Activated naive CD4-positive, alpha-beta T cell (primary cell): Measurements from ENCODE around the gene NFIC.

Source experiments
- DNase-seq, 4 experiments: peaks; one replicate each; lab custom pipeline; 2025; lab: John Stamatoyannopoulos, UW

Gene NFIC

GRCh38 chr19:3510727-3511126, 144.3 kb downstream of the NFIC start:
- no peak for DNase-seq

- no peak for DNase-seq
Observed at GRCh38 chr19:3511506-3512251, 145.3 kb downstream of the NFIC start.

GRCh38 chr19:3512562-3513228, 146.3 kb downstream of the NFIC start:
- no peak for DNase-seq

- no peak for DNase-seq
Observed at GRCh38 chr19:3513229-3514140, 147.1 kb downstream of the NFIC start.

- no peak for DNase-seq
Observed at GRCh38 chr19:3514930-3515329, 148.5 kb downstream of the NFIC start.

- DNase-seq = no peak
Observed at GRCh38 chr19:3515891-3516422, 149.6 kb downstream of the NFIC start.

- DNase-seq = peak in 1 of 4 experiments; percentile 27
Observed at GRCh38 chr19:3516675-3517207, 150.4 kb downstream of the NFIC start.

- no peak for DNase-seq
Observed at GRCh38 chr19:3517638-3518037, 151.3 kb downstream of the NFIC start.

- no peak for DNase-seq
Observed at GRCh38 chr19:3518255-3518654, 151.9 kb downstream of the NFIC start.

- DNase-seq = no peak
Observed at GRCh38 chr19:3518659-3519058, 152.3 kb downstream of the NFIC start.
